CD4-positive, alpha-beta memory T cell (primary cell): ENCODE measurements around the gene CMPK1. TPM values are rescaled to one million over a fixed set of nuclear protein-coding genes. Genes with fewer than 3 reads are reported as not detected.

ENCODE experiments used
- CTCF ChIA-PET: fragments of 350-600 bp; sonication (Branson Sonifier 250); formaldehyde crosslinking; loops from one replicate; lab custom pipeline; 2021; ENCODE audit warnings: inconsistent platforms; ENCODE audit not compliant: partially characterized antibody; lab: Charles Lee
- POLR2A ChIA-PET: fragments of 350-600 bp; sonication (Branson Sonifier 250); formaldehyde crosslinking; loops from one replicate; lab custom pipeline; 2021; ENCODE audit not compliant: partially characterized antibody; lab: Charles Lee
- DNase-seq, 5 donors: peaks; one replicate each; pipeline versions ENCODE4 v3.0.0 to v3.0.0-alpha.2; 2020 to 2022; ENCODE audit warnings: mixed read lengths in 1 of 5
- H3K27ac ChIP-seq: one replicate; pipeline ENCODE4 v1.7.0; 2013; ENCODE audit warnings: low read depth, low read length
- H3K27me3 ChIP-seq: 2 replicates; pipeline ENCODE4 v1.7.0; 2013; ENCODE audit warnings: mild to moderate bottlenecking, low read length, moderate library complexity; ENCODE audit not compliant: insufficient read depth
- H3K36me3 ChIP-seq: 2 replicates; pipeline ENCODE4 v1.7.0; 2013; ENCODE audit warnings: mild to moderate bottlenecking, low read length, moderate library complexity; ENCODE audit not compliant: insufficient read depth
- H3K4me1 ChIP-seq: 2 replicates; pipeline ENCODE4 v1.7.0; 2013; ENCODE audit warnings: mild to moderate bottlenecking, low read length, moderate library complexity; ENCODE audit not compliant: insufficient read depth
- H3K4me3 ChIP-seq, 2 donors: one replicate each; pipeline ENCODE4 v1.7.0; 2013; ENCODE audit warnings: low read length in 2 of 2, mild to moderate bottlenecking in 1 of 2
- H3K9me3 ChIP-seq, 2 donors: one replicate each; pipeline ENCODE4 v1.7.0; 2013; ENCODE audit warnings: low read length in 2 of 2, control low read depth in 1 of 2; ENCODE audit not compliant: control insufficient read depth in 1 of 2
- H3K27ac Mint-ChIP-seq, 7 donors: one replicate each; pipeline ENCODE4 v1.8.0; 2020 to 2021; ENCODE audit warnings: mixed read lengths in 7 of 7, mild to moderate bottlenecking in 6 of 7, inconsistent platforms in 3 of 7, moderate library complexity in 3 of 7
- H3K27me3 Mint-ChIP-seq, 2 donors: one replicate each; pipeline ENCODE4 v1.8.0; 2020 to 2021; ENCODE audit warnings: mixed read lengths in 2 of 2
- H3K36me3 Mint-ChIP-seq, 2 donors: one replicate each; pipeline ENCODE4 v1.8.0; 2020 to 2021; ENCODE audit warnings: mixed read lengths in 2 of 2, inconsistent platforms in 1 of 2, mild to moderate bottlenecking in 1 of 2
- H3K4me1 Mint-ChIP-seq, 4 donors: one replicate each; pipeline ENCODE4 v1.8.0; 2020 to 2021; ENCODE audit warnings: mixed read lengths in 4 of 4, mild to moderate bottlenecking in 1 of 4
- H3K4me3 Mint-ChIP-seq, 8 donors: one replicate each; pipeline ENCODE4 v1.8.0; 2020 to 2021; ENCODE audit warnings: mixed read lengths in 8 of 8, mild to moderate bottlenecking in 7 of 8, moderate library complexity in 6 of 8, inconsistent platforms in 3 of 8
- H3K9me3 Mint-ChIP-seq, 8 donors: one replicate each; pipeline ENCODE4 v1.8.0; 2020 to 2021; ENCODE audit warnings: mixed read lengths in 8 of 8, mild to moderate bottlenecking in 5 of 8, inconsistent platforms in 3 of 8, moderate library complexity in 1 of 8
- intact Hi-C: fragments of 100-400 bp; cut with micrococcal nuclease; formaldehyde crosslinking; loops from one replicate; pipeline ENCODE4 v1.15.1; 2023
- polyA plus RNA-seq, 2 donors: library from polyadenylated mRNA; unstranded; fragments of 300-500 nt; fragmentation: Illumina TruSeq; gene quantifications; one replicate each; pipeline ENCODE4 v1.2.3, GENCODE V29; 2021
- total RNA-seq, 2 experiments: library from RNA; stranded (reverse); gene quantifications; one replicate each; pipeline ENCODE4 v1.2.3, GENCODE V29; 2021

The CMPK1 gene
- total and polyA plus RNA-seq, 4 experiments from 2014 or later = 152 to 216 (median 166) TPM

GRCh38 chr1:47390843-47391242 lies 57.3 kb downstream of the CMPK1 start:
- no peak for DNase-seq
- H3K27ac ChIP-seq = no peak overlapping the region
- H3K4me1 ChIP-seq = no peaks in the 10 kb centered on the region
- H3K27me3 ChIP-seq = no peaks in the 10 kb centered on the region
- no peak overlapping the region for H3K27ac Mint-ChIP-seq
- no peaks in the 10 kb centered on the region for H3K9me3 Mint-ChIP-seq
- CTCF ChIA-PET = interaction anchor here (1.2 to 3.0 kb wide), 2 partner anchors 46 to 319 kb away, joined by 5 to 12 read pairs; partner anchors contain the start of gene FOXD2
- H3K4me3 ChIP-seq = no peak overlapping the region
- no peak overlapping the region for H3K4me3 Mint-ChIP-seq
- no peaks in the 10 kb centered on the region for H3K9me3 ChIP-seq
- no peaks in the 10 kb centered on the region for H3K36me3 ChIP-seq
- H3K4me1 Mint-ChIP-seq = peaks cover 0 to 2% (median under 1%) of the 10 kb centered on the region in 4 donors
- H3K36me3 Mint-ChIP-seq = peaks cover 0 to 4% of the 10 kb centered on the region in 2 donors
- intact Hi-C loops = no loop called here
- POLR2A ChIA-PET = no interaction called here
- peaks cover 5 to 14% of the 10 kb centered on the region in 2 donors for H3K27me3 Mint-ChIP-seq

GRCh38 chr1:47393141-47393540 lies 59.6 kb downstream of the CMPK1 start:
- CTCF ChIA-PET = no interaction called here

DNA sequence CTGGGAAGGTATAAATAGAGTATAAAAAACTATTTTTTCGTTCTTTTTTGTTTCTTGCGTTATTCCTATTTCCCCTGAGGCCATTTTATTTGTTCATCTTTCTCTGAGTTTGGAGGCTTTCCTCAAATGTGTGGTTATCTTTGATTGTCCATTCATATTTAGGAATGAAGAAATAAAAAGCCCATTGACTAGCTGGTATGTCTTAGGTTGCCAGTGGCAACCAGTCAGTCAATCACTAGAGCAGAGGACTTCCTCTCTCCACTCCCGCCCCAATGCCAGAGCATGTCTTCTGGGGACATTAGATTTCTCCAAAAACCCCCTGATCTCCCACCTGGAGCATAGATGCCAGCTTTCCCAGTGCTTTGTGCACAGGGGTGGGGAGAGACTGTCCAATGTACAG lies 61.8 kb downstream of the CMPK1 start:
- POLR2A ChIA-PET = no interaction called here
- DNase-seq = no peak
- no peaks in the 10 kb centered on the region for H3K9me3 Mint-ChIP-seq
- intact Hi-C loops = no loop called here
- Histone ChIP-seq H3K9me3 (no peaks in the 10 kb centered on the region), H3K27ac (no peak overlapping the region), H3K4me3 (no peak overlapping the region), H3K27me3 (no peaks in the 10 kb centered on the region), H3K36me3 (no peaks in the 10 kb centered on the region), H3K4me1 (no peaks in the 10 kb centered on the region)
- H3K4me3 Mint-ChIP-seq = no peak overlapping the region
- no peak overlapping the region for H3K27ac Mint-ChIP-seq
- H3K4me1 Mint-ChIP-seq = no peaks in the 10 kb centered on the region
- CTCF ChIA-PET = no interaction called here
- H3K27me3 Mint-ChIP-seq = peaks cover 11 to 19% of the 10 kb centered on the region in 2 donors
- no peaks in the 10 kb centered on the region for H3K36me3 Mint-ChIP-seq

More at GRCh38 chr1:47393141-47393540, 59.6 kb downstream of the CMPK1 start:
- no peaks in the 10 kb centered on the region for H3K4me1 ChIP-seq
- POLR2A ChIA-PET = no interaction called here
- peaks cover 0 to 2% (median under 1%) of the 10 kb centered on the region in 4 donors for H3K4me1 Mint-ChIP-seq
- no peaks in the 10 kb centered on the region for H3K27me3 ChIP-seq
- no peaks in the 10 kb centered on the region for H3K36me3 ChIP-seq
- no peaks in the 10 kb centered on the region for H3K9me3 Mint-ChIP-seq
- DNase-seq = no peak
- H3K4me3 ChIP-seq = no peak overlapping the region
- intact Hi-C loops = no loop called here
- no peak overlapping the region for H3K4me3 Mint-ChIP-seq
- no peak overlapping the region for H3K27ac ChIP-seq
- no peak overlapping the region for H3K27ac Mint-ChIP-seq
- no peaks in the 10 kb centered on the region for H3K36me3 Mint-ChIP-seq
- H3K9me3 ChIP-seq = no peaks in the 10 kb centered on the region
- H3K27me3 Mint-ChIP-seq = peaks cover 10 to 18% of the 10 kb centered on the region in 2 donors

GRCh38 chr1:47396671-47397196 lies 63.1 kb downstream of the CMPK1 start:
- POLR2A ChIA-PET = no interaction called here
- H3K27me3 Mint-ChIP-seq = peaks cover 14 to 27% of the 10 kb centered on the region in 2 donors

DNA sequence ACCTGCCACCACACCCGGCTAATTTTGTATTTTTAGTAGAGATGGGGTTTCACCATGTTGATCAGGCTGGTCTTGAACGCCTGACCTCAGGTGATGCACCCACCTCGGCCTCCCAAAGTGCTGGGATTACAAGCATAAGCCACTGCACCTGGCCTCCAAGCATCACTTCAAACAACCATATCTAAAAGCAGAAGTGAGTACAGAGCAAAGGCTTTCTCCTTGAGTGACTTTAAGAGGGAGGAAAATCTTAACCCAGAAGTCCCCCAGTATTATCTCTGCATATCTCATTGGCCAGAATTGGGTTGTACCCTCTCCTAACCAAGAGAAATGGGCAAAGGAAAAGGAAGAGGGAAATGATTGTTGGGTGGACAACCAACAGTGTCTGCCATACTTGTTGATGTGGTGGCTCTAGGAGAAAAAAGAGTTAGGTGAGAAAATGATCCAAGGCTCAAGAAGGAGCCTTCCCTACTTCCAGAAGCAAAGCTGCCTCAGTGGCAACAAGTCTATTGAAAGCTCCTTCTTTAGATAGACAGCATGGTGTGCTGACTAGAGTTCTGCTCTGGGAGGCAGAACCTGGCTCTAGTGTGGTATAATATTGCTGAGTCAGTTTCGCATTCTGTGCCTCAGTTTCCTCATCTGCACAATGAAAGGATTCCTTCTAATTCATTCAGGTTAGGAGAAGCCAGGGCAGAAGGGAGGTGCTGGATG lies 65.7 kb downstream of the CMPK1 start:
- no peak overlapping the region for H3K27ac ChIP-seq
- no peaks in the 10 kb centered on the region for H3K36me3 ChIP-seq
- intact Hi-C loops = no loop called here
- Mint-ChIP-seq H3K4me3 (no peak overlapping the region), H3K9me3 (no peaks in the 10 kb centered on the region), H3K4me1 (no peaks in the 10 kb centered on the region), H3K36me3 (no peaks in the 10 kb centered on the region), H3K27me3 (peaks cover 17 to 20% of the 10 kb centered on the region in 2 donors), H3K27ac (no peak overlapping the region)
- DNase-seq = no peak
- ChIA-PET CTCF (no interaction called here), POLR2A (no interaction called here)
- no peaks in the 10 kb centered on the region for H3K4me1 ChIP-seq
- no peaks in the 10 kb centered on the region for H3K27me3 ChIP-seq
- no peaks in the 10 kb centered on the region for H3K9me3 ChIP-seq
- no peak overlapping the region for H3K4me3 ChIP-seq

More at GRCh38 chr1:47396671-47397196, 63.1 kb downstream of the CMPK1 start:
- H3K9me3 Mint-ChIP-seq = no peaks in the 10 kb centered on the region
- H3K4me1 Mint-ChIP-seq = no peaks in the 10 kb centered on the region
- CTCF ChIA-PET = no interaction called here
- H3K27ac ChIP-seq = no peak overlapping the region
- no peak overlapping the region for H3K4me3 Mint-ChIP-seq
- intact Hi-C loops = no loop called here
- H3K9me3 ChIP-seq = no peaks in the 10 kb centered on the region
- no peaks in the 10 kb centered on the region for H3K36me3 Mint-ChIP-seq
- no peak overlapping the region for H3K27ac Mint-ChIP-seq
- H3K4me3 ChIP-seq = no peak overlapping the region
- no peaks in the 10 kb centered on the region for H3K4me1 ChIP-seq
- DNase-seq = no peak
- no peaks in the 10 kb centered on the region for H3K27me3 ChIP-seq
- H3K36me3 ChIP-seq = no peaks in the 10 kb centered on the region

GRCh38 chr1:47399846-47400155 lies 66.2 kb downstream of the CMPK1 start:
- Mint-ChIP-seq H3K36me3 (no peaks in the 10 kb centered on the region), H3K27ac (no peak overlapping the region)

GRCh38 chr1:47401761-47402160 lies 68.2 kb downstream of the CMPK1 start:
- Mint-ChIP-seq H3K36me3 (no peaks in the 10 kb centered on the region), H3K27me3 (peaks cover 17 to 26% of the 10 kb centered on the region in 2 donors)
- no peak for DNase-seq

More at GRCh38 chr1:47399846-47400155, 66.2 kb downstream of the CMPK1 start:
- Histone ChIP-seq H3K4me1 (no peaks in the 10 kb centered on the region), H3K36me3 (no peaks in the 10 kb centered on the region), H3K27me3 (no peaks in the 10 kb centered on the region), H3K4me3 (no peak overlapping the region), H3K9me3 (no peaks in the 10 kb centered on the region), H3K27ac (no peak overlapping the region)
- H3K27me3 Mint-ChIP-seq = peaks cover 15 to 18% of the 10 kb centered on the region in 2 donors
- DNase-seq = no peak
- POLR2A ChIA-PET = interaction anchor here (0.6 kb wide), 1 partner anchor 1471 kb away, joined by 3 read pairs; no protein-coding TSS in a partner anchor
- intact Hi-C loops = no loop called here
- H3K4me1 Mint-ChIP-seq = no peaks in the 10 kb centered on the region
- no peak overlapping the region for H3K4me3 Mint-ChIP-seq
- CTCF ChIA-PET = no interaction called here
- no peaks in the 10 kb centered on the region for H3K9me3 Mint-ChIP-seq

More at GRCh38 chr1:47401761-47402160, 68.2 kb downstream of the CMPK1 start:
- Histone ChIP-seq H3K27ac (no peak overlapping the region), H3K4me3 (no peak overlapping the region), H3K27me3 (no peaks in the 10 kb centered on the region), H3K4me1 (no peaks in the 10 kb centered on the region), H3K36me3 (no peaks in the 10 kb centered on the region), H3K9me3 (no peaks in the 10 kb centered on the region)
- no peaks in the 10 kb centered on the region for H3K4me1 Mint-ChIP-seq
- H3K9me3 Mint-ChIP-seq = no peaks in the 10 kb centered on the region
- no peak overlapping the region for H3K27ac Mint-ChIP-seq
- POLR2A ChIA-PET = no interaction called here
- CTCF ChIA-PET = interaction anchor here (1.2 kb wide), 2 partner anchors 13 to 36 kb away, joined by 3 read pairs; partner anchors contain the start of gene FOXD2
- H3K4me3 Mint-ChIP-seq = no peak overlapping the region
- intact Hi-C loops = no loop called here
